Coronary artery (tissue), 2 donors: Measurements from ENCODE around the gene FRAS1.

Source experiments
- DNase-seq: peaks from one replicate; pipeline ENCODE4 v3.0.0-alpha.2; 2017; ENCODE audit warnings: low spot score
- H3K27ac ChIP-seq, 2 donors: fragments of 200-600 bp; sonication (generic); one replicate each; pipeline ENCODE4 v1.5.1; 2016 to 2019
- H3K4me3 ChIP-seq: fragments of 200-600 bp; sonication (generic); 2 replicates; pipeline ENCODE4 v1.5.1; 2016; ENCODE audit warnings: mild to moderate bottlenecking, moderate library complexity
- CTCF ChIP-seq: fragments of 200-600 bp; sonication (generic); IDR thresholded peaks from one replicate; pipeline ENCODE4 v1.5.1; 2019; ENCODE audit warnings: antibody characterized with exemption

FRAS1 gene

GRCh38 chr4:78372355-78372988, 315.3 kb downstream of the FRAS1 start:
- Histone ChIP-seq H3K4me3 (no peak overlapping the region), H3K27ac (no peak overlapping the region)
- no peak for TF ChIP-seq CTCF
- DNase-seq, result no peak

- TF ChIP-seq CTCF, result no peak
- DNase-seq, result no peak
- no peak overlapping the region for H3K4me3 ChIP-seq
- H3K27ac ChIP-seq, result no peak overlapping the region
Observed at GRCh38 chr4:78377555-78377954, 320.4 kb downstream of the FRAS1 start.

GRCh38 chr4:78379040-78379439, 321.9 kb downstream of the FRAS1 start:
- H3K27ac ChIP-seq, result no peak overlapping the region
- TF ChIP-seq CTCF, result no peak
- H3K4me3 ChIP-seq, result no peak overlapping the region
- DNase-seq, result no peak

- DNase-seq, result no peak
- no peak for TF ChIP-seq CTCF
- Histone ChIP-seq H3K27ac (no peak overlapping the region), H3K4me3 (no peak overlapping the region)
Observed at GRCh38 chr4:78379991-78380729, 323.0 kb downstream of the FRAS1 start.

GRCh38 chr4:78386679-78387078, 329.6 kb downstream of the FRAS1 start:
- DNase-seq, result no peak
- no peak for TF ChIP-seq CTCF
- no peak overlapping the region for H3K4me3 ChIP-seq
- no peak overlapping the region for H3K27ac ChIP-seq

GRCh38 chr4:78395642-78396041, 338.5 kb downstream of the FRAS1 start:
- Histone ChIP-seq H3K4me3 (no peak overlapping the region), H3K27ac (no peak overlapping the region)
- no peak for DNase-seq
- no peak for TF ChIP-seq CTCF
